ENCODE measurements around the gene GAB4. TPM values are rescaled to one million over a fixed set of nuclear protein-coding genes. Genes with fewer than 3 reads are reported as not detected.
A peak's percentile ranks its signal among the peaks of the same experiment; 100 is the strongest.
"Not testable (repeated sequence)": the region's sequence is repeated elsewhere in the genome, so short reads cannot be mapped to it uniquely, and the experiment has no call there.

GAB4 gene
- total and polyA plus RNA-seq, 8 donors: not detected

DNA sequence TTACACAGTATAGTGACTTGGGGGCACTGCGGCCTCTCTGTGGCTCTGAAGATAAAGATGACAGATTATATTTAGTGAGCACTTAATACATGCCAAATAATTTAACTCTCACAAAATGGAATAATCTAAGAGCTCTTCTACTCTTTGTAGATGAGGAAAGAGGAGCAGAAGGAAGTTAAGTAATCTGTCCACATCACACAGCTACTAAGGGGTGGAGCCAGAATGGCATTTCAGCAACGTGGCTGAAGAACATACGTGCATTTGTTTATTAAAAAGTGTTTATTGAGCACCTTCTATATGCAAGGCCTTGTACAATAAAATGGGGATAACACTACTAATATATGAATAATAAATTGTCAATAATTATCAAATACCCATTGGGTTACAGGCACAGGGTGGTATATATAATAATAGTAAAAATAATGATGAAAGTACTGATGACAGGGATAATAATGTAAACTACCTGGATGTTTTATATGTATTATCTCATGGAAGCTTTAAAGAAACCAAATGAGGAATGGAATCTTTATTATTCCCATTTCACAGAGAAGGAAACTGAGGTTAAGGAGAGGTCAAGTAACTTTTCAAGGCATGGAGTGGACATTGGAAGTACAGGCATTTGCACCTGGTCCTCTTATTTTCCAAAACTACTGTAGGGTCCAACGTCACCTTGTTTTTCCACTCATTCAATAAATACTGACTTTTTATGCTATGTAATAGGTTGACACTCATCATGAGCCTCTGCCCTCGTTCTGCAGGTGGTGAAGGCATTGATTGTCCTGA, 38.7 kb upstream of the GAB4 start:
- TF ChIP-seq POLR2A (IDR thresholded peaks at IDR 0.05) (no peak), CTCF (IDR thresholded peaks at IDR 0.05) (no peak), EP300 (IDR thresholded peaks at IDR 0.05) (no peak), POLR2AphosphoS5 (IDR thresholded peaks at IDR 0.05) (no peak)
- WGBS, 5 donors: 63 to 68% (median 67%) methylated on average over 5 of the region's 5 CpGs
- H3K9me3 ChIP-seq: no peaks in the 10 kb centered on the region
- peaks cover 0 to 10% (median 8%) of the 10 kb centered on the region in 4 donors for H3K36me3 ChIP-seq
- no peak overlapping the region for H3K27ac ChIP-seq
- no peak overlapping the region for H3K4me3 ChIP-seq
- H3K4me1 ChIP-seq: peaks cover 0 to 5% (median 0%) of the 10 kb centered on the region in 4 donors
- intact Hi-C loops (cut with DNase I; ENCODE audit: low total_unique reads): no loop called here
- no peaks in the 10 kb centered on the region for H3K27me3 ChIP-seq
- DNase-seq: no peak

- Histone ChIP-seq H3K27me3 (peaks cover 0 to 9% (median 0%) of the 10 kb centered on the region in 3 donors), H3K9me3 (no peaks in the 10 kb centered on the region), H3K36me3 (peaks cover 0 to 7% (median 6%) of the 10 kb centered on the region in 4 donors), H3K4me3 (no peak overlapping the region), H3K4me1 (peaks cover 0 to 5% (median 0%) of the 10 kb centered on the region in 4 donors), H3K27ac (no peak overlapping the region)
- TF ChIP-seq POLR2A (IDR thresholded peaks at IDR 0.05) (no peak), POLR2AphosphoS5 (IDR thresholded peaks at IDR 0.05) (no peak), CTCF (IDR thresholded peaks at IDR 0.05) (no peak), EP300 (IDR thresholded peaks at IDR 0.05) (no peak)
- no peak for DNase-seq
- intact Hi-C loops (cut with DNase I; ENCODE audit: low total_unique reads): no loop called here
These were observed 35.5 kb upstream of the GAB4 start for GRCh38 chr22:17043521-17043920.

GRCh38 chr22:17036842-17037711, 29.1 kb upstream of the GAB4 start:
- DNase-seq: peak in 1 of 2 donors; percentile 49
- H3K9me3 ChIP-seq; intact Hi-C loops (cut with DNase I; ENCODE audit: low total_unique reads); H3K36me3 ChIP-seq: not testable (repeated sequence)
- H3K27ac ChIP-seq: peak overlapping the region; percentile 51 to 77 (median 73)
- peak overlapping the region; percentile 38 to 53 (median 46) for H3K4me3 ChIP-seq
- H3K4me1 ChIP-seq: peaks cover 0 to 13% (median 8%) of the 10 kb centered on the region in 4 donors
- H3K27me3 ChIP-seq: peaks cover 0 to 45% (median 13%) of the 10 kb centered on the region in 3 donors
- WGBS, 5 donors: 20 to 60% (median 30%) methylated on average over 4 to 36 of the region's 56 CpGs

- 12 to 26% (median 21%) methylated on average over 32 to 52 of the region's 56 CpGs for WGBS, 5 donors
- peaks cover 0 to 13% (median 7%) of the 10 kb centered on the region in 4 donors for H3K4me1 ChIP-seq
- peaks cover 0 to 45% (median 13%) of the 10 kb centered on the region in 3 donors for H3K27me3 ChIP-seq
- H3K36me3 ChIP-seq; H3K9me3 ChIP-seq; intact Hi-C loops (cut with DNase I; ENCODE audit: low total_unique reads): not testable (repeated sequence)
- peak overlapping the region; percentile 51 to 77 (median 66) for H3K27ac ChIP-seq
- DNase-seq: peak in 1 of 2 donors; percentile 36
- peak overlapping the region; percentile 38 to 53 (median 46) for H3K4me3 ChIP-seq
These were observed 28.2 kb upstream of the GAB4 start for GRCh38 chr22:17035976-17036841.

- no peak overlapping the region for H3K27ac ChIP-seq
- H3K27me3 ChIP-seq: peaks cover 0 to 37% (median 13%) of the 10 kb centered on the region in 3 donors
- peak in 1 of 2 donors; percentile 57 for DNase-seq
- H3K4me1 ChIP-seq: peaks cover 0 to 13% (median 7%) of the 10 kb centered on the region in 4 donors
- peaks cover 0 to 4% (median 0%) of the 10 kb centered on the region in 4 donors for H3K9me3 ChIP-seq
- no peaks in the 10 kb centered on the region for H3K36me3 ChIP-seq
- TF ChIP-seq EP300 (IDR thresholded peaks at IDR 0.05): no peak
- TF ChIP-seq CTCF (IDR thresholded peaks at IDR 0.05): no peak
- no peak for TF ChIP-seq POLR2A (IDR thresholded peaks at IDR 0.05)
- no peak for TF ChIP-seq POLR2AphosphoS5 (IDR thresholded peaks at IDR 0.05)
- 37 to 51% (median 44%) methylated on average over 4 of the region's 4 CpGs for WGBS, 5 donors
- intact Hi-C loops (cut with DNase I; ENCODE audit: low total_unique reads): no loop called here
- H3K4me3 ChIP-seq: no peak overlapping the region
These were observed 27.2 kb upstream of the GAB4 start for GRCh38 chr22:17035246-17035645.

DNA sequence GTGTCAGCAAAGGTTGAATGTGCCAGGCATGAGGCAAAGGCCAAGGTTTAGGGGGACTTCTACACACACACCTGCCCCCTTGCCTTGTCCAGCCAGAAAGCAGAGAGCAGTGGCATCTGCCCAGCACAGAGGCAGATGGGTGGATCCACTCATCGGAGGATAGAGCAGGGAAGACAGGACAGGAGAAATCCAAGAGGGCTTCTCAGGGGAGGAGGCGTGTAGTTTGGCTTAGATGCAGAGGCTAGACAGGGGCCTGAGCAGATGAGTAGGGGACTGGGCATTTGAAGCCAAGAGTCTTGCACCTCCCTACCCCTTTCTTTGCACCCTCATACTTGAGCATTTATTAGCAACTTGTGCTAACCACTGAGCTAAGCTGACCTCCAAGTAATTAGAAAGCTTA, 26.5 kb upstream of the GAB4 start:
- peaks cover 0 to 13% (median 7%) of the 10 kb centered on the region in 4 donors for H3K4me1 ChIP-seq
- WGBS, 5 donors: 85 to 100% (median 94%) methylated on average over 2 of the region's 2 CpGs
- H3K27me3 ChIP-seq: peaks cover 0 to 36% (median 13%) of the 10 kb centered on the region in 3 donors
- H3K27ac ChIP-seq; DNase-seq; H3K9me3 ChIP-seq; intact Hi-C loops (cut with DNase I; ENCODE audit: low total_unique reads); H3K36me3 ChIP-seq; H3K4me3 ChIP-seq: not testable (repeated sequence)

- 92 to 96% (median 96%) methylated on average over 2 of the region's 2 CpGs; no CpG with 5 or more reads in 1 of the 5 donors for WGBS, 5 donors
- H3K4me3 ChIP-seq; H3K36me3 ChIP-seq; DNase-seq; H3K9me3 ChIP-seq; intact Hi-C loops (cut with DNase I; ENCODE audit: low total_unique reads); H3K27ac ChIP-seq: not testable (repeated sequence)
- Histone ChIP-seq H3K4me1 (peaks cover 0 to 13% (median 7%) of the 10 kb centered on the region in 4 donors), H3K27me3 (peaks cover 0 to 29% (median 13%) of the 10 kb centered on the region in 3 donors)
These were observed 24.3 kb upstream of the GAB4 start for GRCh38 chr22:17032277-17032676.

Measured in stomach (tissue), 9 donors.